ENCODE data around the gene GJB1.
"Not testable (repeated sequence)": the region's sequence is repeated elsewhere in the genome, so short reads cannot be mapped to it uniquely, and the experiment has no call there.

Gene GJB1

DNA sequence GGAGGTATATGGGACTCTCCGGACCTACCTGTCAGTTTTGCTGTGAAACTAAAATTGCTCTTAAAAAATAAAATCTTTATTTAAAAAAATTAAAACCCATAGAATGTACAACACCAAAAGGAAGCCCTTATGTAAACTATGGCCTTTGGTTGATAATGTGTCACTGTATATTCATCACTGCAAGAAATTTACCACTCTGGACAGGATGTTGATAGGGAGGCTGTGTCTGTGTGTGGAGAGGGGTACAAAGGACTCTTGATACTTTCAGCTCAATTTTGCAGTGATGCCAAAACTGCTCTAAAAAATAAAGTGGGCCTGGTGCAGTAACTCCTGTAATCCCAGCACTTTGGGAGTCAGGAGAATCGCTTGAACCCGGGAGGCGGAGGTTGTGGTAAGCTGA, 33.8 kb downstream of the GJB1 start:
- DNase-seq: no peak

DNA sequence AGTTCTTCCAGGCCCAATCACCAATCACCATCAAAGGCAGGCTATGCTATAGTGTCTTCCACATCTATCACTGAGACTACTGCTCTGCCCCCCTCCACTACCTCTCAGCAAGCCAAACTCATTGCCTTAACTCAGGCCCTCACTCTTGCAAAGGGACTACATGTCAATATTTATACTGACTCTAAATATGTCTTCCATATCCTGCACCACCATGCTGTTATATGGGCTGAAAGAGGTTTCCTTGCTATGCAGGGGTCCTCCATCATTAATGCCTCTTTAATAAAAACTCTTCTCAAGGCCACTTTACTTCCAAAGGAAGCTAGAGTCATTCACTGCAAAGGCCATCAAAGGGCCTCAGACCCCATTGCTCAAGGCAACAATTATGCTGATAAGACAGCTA, 45.6 kb downstream of the GJB1 start:
- not testable (repeated sequence) for DNase-seq

DNA sequence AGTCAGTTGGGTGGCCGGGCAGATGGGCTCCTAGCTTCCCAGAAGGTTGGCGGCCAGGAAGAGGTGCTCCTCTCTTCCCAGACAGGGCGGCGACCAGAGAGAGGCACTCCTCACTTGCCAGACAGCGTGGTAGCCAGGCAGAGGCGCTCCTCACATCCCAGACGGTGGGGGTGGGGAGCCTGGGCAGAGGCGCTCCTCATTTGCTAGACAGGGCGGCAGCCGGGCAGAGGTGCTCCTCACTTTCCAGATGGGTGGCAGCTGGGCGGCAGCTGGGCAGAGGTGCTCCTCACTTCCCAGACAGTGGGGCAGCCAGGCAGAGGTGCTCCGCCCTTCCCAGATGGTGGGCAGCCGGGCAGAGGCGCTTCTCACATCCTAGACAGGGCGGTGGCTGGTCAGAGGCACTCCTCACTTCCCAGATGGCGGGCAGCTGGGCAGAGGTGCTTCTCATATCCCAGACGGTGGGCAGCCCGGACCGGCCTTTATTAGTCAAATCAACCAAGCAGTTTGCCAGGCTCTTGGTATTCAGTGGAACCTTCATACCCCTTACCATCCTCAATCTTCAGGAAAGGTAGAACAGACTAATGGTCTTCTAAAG, 46.9 kb downstream of the GJB1 start:
- DNase-seq: no peak

DNA sequence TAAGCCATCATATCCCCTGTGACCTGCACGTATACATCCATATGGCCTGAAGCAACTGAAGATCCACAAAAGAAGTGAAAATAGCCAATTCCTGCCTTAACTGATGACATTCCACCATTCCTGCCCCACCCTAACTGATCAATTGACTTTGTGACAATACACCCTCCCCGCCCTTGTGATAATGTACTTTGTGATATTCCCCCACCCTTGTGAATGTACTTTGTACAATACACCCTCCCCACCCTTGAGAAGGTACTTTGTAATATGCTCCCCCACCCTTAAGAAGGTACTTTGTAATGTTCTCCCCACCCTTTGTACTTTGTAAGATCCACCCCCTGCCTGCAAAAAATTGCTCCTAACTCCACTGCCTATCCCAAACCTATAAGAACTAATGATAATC, 49.3 kb downstream of the GJB1 start:
- not testable (repeated sequence) for DNase-seq

All from activated CD4-positive, alpha-beta T cell treated with anti-CD3 and anti-CD28 coated beads, Interleukin-10, Interleukin-2, amounts not matched to agents 100 ng/mL and 50 ng/mL, durations not matched to agents 16 hours and 8 hours (primary cell).